GM23248 (cell line): ENCODE measurements around the gene GTF2H1. TPM values are rescaled to one million over a fixed set of nuclear protein-coding genes. Genes with fewer than 3 reads are reported as not detected.

Experiments used
- DNase-seq: peaks from one replicate; pipeline ENCODE4 v3.0.0-alpha.2; 2015
- H2AFZ ChIP-seq: fragments of 200-600 bp; sonication (generic); 2 replicates; pipeline ENCODE4 v1.6.1; 2016; ENCODE audit warnings: antibody characterized with exemption
- H3F3A ChIP-seq: fragments of 200-600 bp; sonication (generic); 2 replicates; pipeline ENCODE4 v1.6.1; 2016; ENCODE audit warnings: mild to moderate bottlenecking, antibody characterized with exemption, mixed run types; ENCODE audit not compliant: insufficient read depth
- H3K27ac ChIP-seq: fragments of 200-600 bp; sonication (generic); 2 replicates; pipeline ENCODE4 v1.5.1; 2016; ENCODE audit warnings: mild to moderate bottlenecking
- H3K27me3 ChIP-seq: fragments of 200-600 bp; sonication (generic); replicated peaks from 2 replicates; pipeline ENCODE4 v1.6.1; 2016; ENCODE audit warnings: mild to moderate bottlenecking; ENCODE audit not compliant: insufficient read depth
- H3K36me3 ChIP-seq: fragments of 200-600 bp; sonication (generic); 2 replicates; pipeline ENCODE4 v1.6.1; 2016; ENCODE audit warnings: low read depth, mild to moderate bottlenecking
- H3K4me1 ChIP-seq: fragments of 200-600 bp; sonication (generic); 2 replicates; pipeline ENCODE4 v1.6.1; 2016; ENCODE audit warnings: mild to moderate bottlenecking; ENCODE audit not compliant: insufficient read depth
- H3K4me2 ChIP-seq: fragments of 200-600 bp; sonication (generic); one replicate; pipeline ENCODE4 v1.6.1; 2016; ENCODE audit warnings: mild to moderate bottlenecking; ENCODE audit not compliant: unreplicated experiment
- H3K4me3 ChIP-seq: fragments of 200-600 bp; sonication (generic); 2 replicates; pipeline ENCODE4 v1.5.1; 2016; ENCODE audit warnings: mild to moderate bottlenecking
- H3K79me2 ChIP-seq: fragments of 200-600 bp; sonication (generic); 2 replicates; pipeline ENCODE4 v1.6.1; 2016; ENCODE audit warnings: mild to moderate bottlenecking; ENCODE audit not compliant: insufficient read depth
- H3K9ac ChIP-seq: fragments of 200-600 bp; sonication (generic); 2 replicates; pipeline ENCODE4 v1.6.1; 2016; ENCODE audit warnings: mild to moderate bottlenecking
- H3K9me2 ChIP-seq: fragments of 200-600 bp; sonication (generic); 2 replicates; pipeline ENCODE4 v1.6.1; 2016; ENCODE audit warnings: mixed run types, mild to moderate bottlenecking, moderate library complexity; ENCODE audit not compliant: insufficient read depth
- H3K9me3 ChIP-seq: fragments of 200-600 bp; sonication (generic); one replicate; pipeline ENCODE4 v1.6.1; 2017; ENCODE audit warnings: low read depth
- H4K20me1 ChIP-seq: fragments of 200-600 bp; sonication (generic); 2 replicates; pipeline ENCODE4 v1.6.0; 2016; ENCODE audit not compliant: insufficient read depth
- EZH2 ChIP-seq: fragments of 200-600 bp; sonication (generic); IDR thresholded peaks from 2 replicates; pipeline ENCODE4 v1.6.1; 2018; ENCODE audit warnings: antibody characterized with exemption, mild to moderate bottlenecking; ENCODE audit not compliant: insufficient read depth, poor library complexity, severe bottlenecking
- EZH2phosphoT487 ChIP-seq: fragments of 200-600 bp; sonication (generic); IDR thresholded peaks from 2 replicates; pipeline ENCODE4 v1.6.1; 2018; ENCODE audit warnings: antibody characterized with exemption, moderate library complexity, mild to moderate bottlenecking, low read depth; ENCODE audit not compliant: insufficient read depth
- WGBS, 2 experiments: methylation state at CpG; one replicate each; pipeline ENCODE4 v1.1.6; 2015 to 2017; ENCODE audit warnings: low lambda C conversion rate in 2 of 2, low coverage in 1 of 2; ENCODE audit errors: missing lambda C conversion rate in 2 of 2; 5-methylcytosine and 5-hydroxymethylcytosine counted together
- in situ Hi-C: fragments of 300-500 bp; cut with MboI; formaldehyde crosslinking; loops from 2 replicates; pipeline ENCODE4 v1.15.0; 2020
- polyA plus RNA-seq: library from polyadenylated mRNA; unstranded; fragments of >200 nt; fragmentation: Nextera tagmentation; extraction: Ambion mirVana; gene quantifications from 2 replicates; pipeline ENCODE4 v1.2.1, GENCODE V29; 2016
- total RNA-seq: library from RNA; depleted of rRNA; stranded (reverse); fragments of >200 nt; shearing (Covaris generic); gene quantifications from 2 replicates; pipeline ENCODE4 v1.2.3, GENCODE V29; 2014

GTF2H1 gene
- total and polyA plus RNA-seq, 2 experiments from 2014 or later = 61.6 to 89.8 TPM

- H2AFZ ChIP-seq = no peak overlapping the region
- no peak overlapping the region for H3K4me2 ChIP-seq
- peaks cover 39% of the 10 kb centered on the region for H3K79me2 ChIP-seq
- H3K9me3 ChIP-seq = no peaks in the 10 kb centered on the region
- H3F3A ChIP-seq = peaks cover 56% of the 10 kb centered on the region
- H3K36me3 ChIP-seq = peaks cover 24% of the 10 kb centered on the region
- peaks cover 36% of the 10 kb centered on the region for H3K4me1 ChIP-seq
- peaks cover 20% of the 10 kb centered on the region for H4K20me1 ChIP-seq
- no peak overlapping the region for H3K9ac ChIP-seq
- WGBS, 2 experiments = 95 to 98% methylated on average over 4 of the region's 4 CpGs
- no peak overlapping the region for H3K4me3 ChIP-seq
- peak; percentile 13 for DNase-seq
- H3K9me2 ChIP-seq = no peaks in the 10 kb centered on the region
- in situ Hi-C loops = loop anchor here (5.0 kb wide), 1 partner anchor 40 kb away; no protein-coding TSS in a partner anchor
- H3K27me3 ChIP-seq = no peaks in the 10 kb centered on the region
- peak overlapping the region; percentile 97 for H3K27ac ChIP-seq
- TF ChIP-seq EZH2phosphoT487 = no peak
- TF ChIP-seq EZH2 = no peak
These were observed 70.3 kb downstream of the GTF2H1 start for GRCh38 chr11:18392434-18393321.

GRCh38 chr11:18393581-18394274 is 71.4 kb downstream of the GTF2H1 start:
- Histone ChIP-seq H3K27ac (peak overlapping the region; percentile 97), H3K4me2 (peak overlapping the region; percentile 64), H3K79me2 (peaks cover 48% of the 10 kb centered on the region), H3F3A (peaks cover 63% of the 10 kb centered on the region), H3K4me3 (peak overlapping the region; percentile 46), H3K9me2 (no peaks in the 10 kb centered on the region), H3K36me3 (peaks cover 31% of the 10 kb centered on the region), H3K9me3 (no peaks in the 10 kb centered on the region), H3K27me3 (no peaks in the 10 kb centered on the region), H2AFZ (peak overlapping the region; percentile 56), H3K9ac (peak overlapping the region; percentile 100), H4K20me1 (peaks cover 24% of the 10 kb centered on the region), H3K4me1 (peaks cover 40% of the 10 kb centered on the region)
- DNase-seq = no peak
- in situ Hi-C loops = loop anchor here (5.0 kb wide), 1 partner anchor 41 kb away; no protein-coding TSS in a partner anchor
- WGBS, 2 experiments = 64 to 65% methylated on average over 22 of the region's 22 CpGs
- no peak for TF ChIP-seq EZH2phosphoT487
- no peak for TF ChIP-seq EZH2

GRCh38 chr11:18394275-18394927 is 72.0 kb downstream of the GTF2H1 start, which contains the start of gene LDHA:
LDHA (plus strand) TSS chr11:18394563; CDS start chr11:18396843, 2,280 bp downstream.
- WGBS, 2 experiments = 1 to 2% methylated on average over 55 to 57 of the region's 60 CpGs
- peaks cover 37% of the 10 kb centered on the region for H3K36me3 ChIP-seq
- H3K79me2 ChIP-seq = peaks cover 54% of the 10 kb centered on the region
- H3K4me1 ChIP-seq = peaks cover 46% of the 10 kb centered on the region
- H3K9ac ChIP-seq = peak within 1 kb of the TSS; percentile 100
- no peaks in the 10 kb centered on the region for H3K9me2 ChIP-seq
- H2AFZ ChIP-seq = peak within 1 kb of the TSS; percentile 56
- peaks cover 30% of the 10 kb centered on the region for H4K20me1 ChIP-seq
- H3F3A ChIP-seq = peaks cover 70% of the 10 kb centered on the region
- peak; percentile 100 for DNase-seq
- H3K9me3 ChIP-seq = no peaks in the 10 kb centered on the region
- H3K4me3 ChIP-seq = peak within 1 kb of the TSS; percentile 100
- H3K4me2 ChIP-seq = peak within 1 kb of the TSS; percentile 96
- in situ Hi-C loops = loop anchor here (5.0 kb wide), 1 partner anchor 42 kb away; no protein-coding TSS in a partner anchor
- TF ChIP-seq EZH2 = no peak
- TF ChIP-seq EZH2phosphoT487 = no peak
- H3K27me3 ChIP-seq = no peaks in the 10 kb centered on the region
- H3K27ac ChIP-seq = peak within 1 kb of the TSS; percentile 97
